CD4-positive, alpha-beta T cell treated with Interleukin-15 for 1 hour (primary cell): Measurements from ENCODE around the gene GPR26.
"Not testable (repeated sequence)": the region's sequence is repeated elsewhere in the genome, so short reads cannot be mapped to it uniquely, and the experiment has no call there.

Experiments used
- DNase-seq: peaks from one replicate; pipeline ENCODE4 v3.0.0-alpha.2; 2020

The GPR26 gene

DNA sequence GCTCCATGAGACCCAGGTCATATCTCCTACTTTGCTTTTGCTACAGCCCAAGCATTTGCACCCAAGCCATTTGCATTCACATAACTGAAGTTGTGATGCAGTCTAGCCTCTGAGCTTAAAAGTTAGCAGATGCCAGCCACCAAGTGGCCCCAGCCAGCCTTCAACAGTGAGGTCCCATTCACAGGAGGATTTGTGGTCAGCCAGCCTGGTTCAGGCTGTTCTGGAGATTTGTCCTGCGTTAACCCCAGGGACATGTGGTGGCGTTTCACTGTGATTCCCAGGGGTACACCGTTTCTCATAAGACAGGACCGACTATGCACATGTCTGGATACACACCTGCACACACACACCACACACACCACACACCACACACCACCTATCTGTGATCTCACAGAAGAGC is 51.2 kb downstream of the GPR26 start:
- DNase-seq, result no peak

DNA sequence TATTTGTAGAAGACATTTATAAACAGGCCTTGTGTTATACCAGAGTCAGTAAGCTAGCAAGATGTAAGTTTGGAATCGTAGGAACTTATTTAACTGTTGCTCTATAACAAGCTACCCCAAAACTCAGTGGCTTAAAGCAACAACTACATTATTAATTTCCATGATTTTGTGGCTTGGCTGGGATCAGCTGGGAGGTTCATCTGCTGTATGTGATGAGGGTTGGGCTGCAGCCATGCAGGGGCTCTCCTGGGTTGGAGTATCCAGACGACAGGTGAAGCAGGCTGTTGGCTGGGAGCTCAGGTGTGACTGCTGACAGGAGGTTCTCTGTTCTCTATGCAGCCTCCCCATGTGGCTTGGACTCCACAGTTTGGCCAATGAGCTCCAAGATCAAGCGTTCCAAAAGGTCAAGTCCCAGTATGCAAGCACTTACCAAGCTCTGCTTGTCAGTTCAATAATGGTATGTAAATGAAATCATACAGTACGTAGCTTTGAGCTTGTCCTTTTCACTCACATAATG is 52.4 kb downstream of the GPR26 start:
- no peak for DNase-seq

DNA sequence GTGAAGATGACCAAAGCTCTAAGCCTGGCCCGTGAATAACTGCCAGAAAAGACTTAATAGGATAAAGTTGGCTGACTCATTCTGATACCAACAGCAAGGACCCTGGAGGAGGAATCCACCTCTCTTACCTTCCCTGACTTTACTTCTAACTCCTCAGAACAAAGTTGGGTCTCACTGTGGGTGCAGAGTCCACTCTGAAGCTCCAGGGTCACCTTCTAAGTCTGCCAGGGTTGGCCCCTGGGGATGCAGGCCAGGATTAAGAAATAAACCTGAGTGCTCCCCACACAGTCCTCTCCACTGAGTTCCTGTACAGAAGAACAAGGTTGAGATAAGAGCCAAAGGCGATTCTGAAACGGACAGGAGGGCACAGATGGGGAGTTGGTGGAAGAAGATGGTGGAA is 54.4 kb downstream of the GPR26 start:
- DNase-seq, result no peak

DNA sequence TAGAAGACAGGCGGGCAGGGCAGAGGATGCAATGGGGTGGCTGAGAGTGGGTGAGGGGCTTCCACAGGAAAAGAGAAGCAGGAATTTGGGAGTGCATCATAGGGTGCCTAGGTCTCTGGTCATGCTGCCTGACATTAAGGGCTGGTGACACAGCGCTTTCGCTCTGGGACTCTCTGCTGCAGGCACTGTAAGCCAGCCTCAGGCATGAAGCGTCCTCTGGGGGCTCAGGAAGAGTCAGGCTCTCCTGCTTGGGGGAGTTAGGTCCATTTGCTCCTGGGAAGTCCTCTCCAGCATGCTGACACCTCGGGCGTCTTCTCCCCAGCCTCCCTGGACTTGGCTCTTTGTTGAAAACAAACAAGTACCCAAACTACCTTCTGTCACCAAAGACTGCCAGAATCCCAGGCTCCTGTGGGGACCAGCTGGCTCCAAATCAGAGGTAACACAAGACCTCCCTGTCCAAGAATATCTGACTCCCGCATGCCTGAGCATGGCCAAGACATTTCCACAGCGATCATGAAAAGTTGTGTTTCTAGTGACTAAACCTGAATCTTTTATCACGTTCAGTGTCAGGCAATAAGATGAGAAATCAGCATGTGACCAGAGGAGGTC is 55.4 kb downstream of the GPR26 start:
- no peak for DNase-seq

DNA sequence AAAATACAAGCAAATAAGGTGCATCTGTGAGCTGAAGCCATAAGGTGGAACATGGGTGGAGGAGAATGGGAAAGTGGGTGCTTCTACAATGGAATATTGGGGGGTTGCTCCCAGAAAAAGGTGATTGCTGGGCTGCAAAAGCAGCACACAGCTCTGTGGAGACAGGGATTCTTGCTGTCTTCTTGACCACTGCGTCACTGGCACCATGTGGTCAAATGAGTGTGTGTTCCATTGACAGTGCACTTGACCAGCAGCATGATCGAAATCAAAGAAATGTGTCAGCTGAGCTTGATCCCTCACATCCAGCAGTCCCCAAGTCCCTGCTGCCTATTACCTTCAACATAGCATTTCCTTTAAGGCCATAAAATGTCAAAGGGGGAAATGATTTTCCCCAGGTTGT is 56.2 kb downstream of the GPR26 start:
- DNase-seq, result no peak

DNA sequence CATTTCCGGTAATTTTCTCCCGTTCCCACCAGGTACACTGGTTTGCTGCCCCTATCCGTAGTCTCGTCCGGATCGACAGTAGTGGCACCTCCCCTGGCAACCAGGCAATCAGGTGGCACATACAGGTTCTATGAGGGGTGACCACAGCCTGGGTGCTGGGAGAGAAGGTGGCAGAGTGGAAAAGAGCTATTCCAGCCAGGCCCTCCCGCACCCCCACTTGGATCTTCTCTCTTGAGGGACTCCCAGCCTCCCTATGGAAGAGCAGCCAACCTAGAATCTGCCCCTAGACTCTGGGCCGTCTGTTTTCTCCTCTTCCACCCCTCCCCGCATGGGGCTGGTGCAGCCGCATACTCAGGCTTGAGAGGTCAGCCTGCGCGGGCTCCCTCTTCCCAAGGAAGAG is 58.6 kb downstream of the GPR26 start:
- DNase-seq, result no peak

DNA sequence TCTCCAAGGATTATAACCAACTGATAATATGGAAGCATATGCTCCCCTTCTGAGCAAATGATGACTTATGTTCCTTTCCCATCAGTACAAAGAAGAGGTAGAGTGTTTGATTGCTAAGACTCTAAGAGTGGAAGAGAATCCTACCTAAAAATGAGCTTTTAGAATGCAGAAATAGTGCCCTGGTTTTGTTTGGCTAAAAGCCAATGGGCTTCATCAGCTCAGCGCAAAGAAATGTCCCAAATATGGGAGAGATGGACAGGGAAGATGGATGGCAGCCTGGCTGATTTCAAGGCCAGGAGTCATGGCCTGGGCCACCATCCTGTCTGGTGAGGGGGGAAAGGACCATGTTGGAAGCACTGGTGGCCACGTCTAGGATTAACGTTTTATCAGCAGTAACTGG is 60.2 kb downstream of the GPR26 start:
- no peak for DNase-seq

DNA sequence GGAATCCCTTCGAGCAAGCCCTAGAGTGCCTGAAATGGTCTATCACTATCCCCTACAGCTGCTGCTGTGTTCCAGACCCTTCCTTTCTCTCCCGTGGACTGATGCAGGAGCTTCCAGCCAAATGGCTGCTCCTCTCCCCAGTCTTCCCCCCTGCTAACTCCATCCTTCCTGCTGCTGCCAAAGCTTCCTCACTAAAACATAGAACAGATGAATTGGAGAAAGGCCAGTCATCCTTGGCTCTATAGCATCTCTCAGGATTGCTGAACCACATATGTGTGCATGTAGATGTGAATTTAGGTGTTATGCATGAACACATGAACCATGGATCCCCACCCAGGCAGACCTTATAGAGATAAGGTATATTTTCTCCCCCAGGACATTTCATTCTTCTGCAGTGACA is 60.7 kb downstream of the GPR26 start:
- DNase-seq, result no peak

DNA sequence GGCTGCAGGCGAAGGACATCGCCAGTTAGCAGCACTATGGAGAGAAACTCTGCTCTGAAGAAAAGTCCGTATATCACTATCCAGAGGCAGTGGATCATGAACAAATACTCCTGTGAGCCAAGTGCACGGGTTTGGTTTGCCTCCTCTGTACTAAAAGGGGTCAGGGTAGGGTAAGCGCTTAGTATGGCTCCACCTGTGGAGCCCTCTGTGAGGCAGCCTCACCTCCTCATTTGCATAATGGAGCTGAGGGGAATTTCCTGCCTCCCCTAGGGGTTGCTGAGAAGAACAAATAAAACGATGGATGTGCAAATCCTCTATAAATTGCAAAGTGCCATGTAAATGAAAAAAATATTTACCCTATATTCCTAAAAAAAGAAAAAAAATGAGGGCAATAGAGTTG is 63.4 kb downstream of the GPR26 start:
- DNase-seq, result no peak

DNA sequence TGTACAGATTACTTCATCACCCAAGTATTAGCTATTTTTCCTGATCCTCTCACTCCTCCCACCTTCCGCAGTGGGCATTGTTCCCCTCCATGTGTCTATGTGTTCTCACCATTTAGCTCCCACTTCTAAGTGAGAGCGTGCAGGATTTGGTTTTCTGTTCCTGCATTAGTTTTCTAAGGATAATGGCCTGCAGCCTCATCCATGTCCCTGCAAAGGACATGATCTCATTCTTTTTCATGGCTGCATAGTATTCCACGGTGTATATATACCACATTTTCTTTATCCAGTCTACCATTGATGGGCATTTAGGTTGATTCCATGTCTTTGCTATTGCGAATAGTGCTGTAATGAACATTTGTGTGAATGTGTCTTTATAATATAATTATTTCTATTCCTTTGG is 70.8 kb downstream of the GPR26 start:
- DNase-seq, result not testable (repeated sequence)

DNA sequence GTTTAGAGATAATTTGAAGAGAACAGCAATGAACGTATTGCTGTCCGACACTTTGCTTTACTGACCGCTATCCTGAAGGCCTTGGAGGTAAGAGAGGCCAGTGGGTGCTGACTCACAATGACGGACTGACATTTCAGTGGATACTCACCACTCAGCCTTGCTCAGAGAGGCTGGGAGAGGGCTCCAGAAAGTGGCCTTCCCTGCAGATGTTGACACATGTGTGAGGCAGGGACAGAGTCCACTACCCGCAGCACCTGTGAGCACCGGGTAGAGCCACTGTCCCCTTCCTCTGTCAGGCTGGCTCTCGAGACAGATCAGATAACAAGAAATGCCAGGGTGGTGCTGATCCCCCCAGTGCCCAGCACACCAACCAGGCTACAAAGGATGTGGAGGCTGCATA is 75.0 kb downstream of the GPR26 start:
- no peak for DNase-seq

DNA sequence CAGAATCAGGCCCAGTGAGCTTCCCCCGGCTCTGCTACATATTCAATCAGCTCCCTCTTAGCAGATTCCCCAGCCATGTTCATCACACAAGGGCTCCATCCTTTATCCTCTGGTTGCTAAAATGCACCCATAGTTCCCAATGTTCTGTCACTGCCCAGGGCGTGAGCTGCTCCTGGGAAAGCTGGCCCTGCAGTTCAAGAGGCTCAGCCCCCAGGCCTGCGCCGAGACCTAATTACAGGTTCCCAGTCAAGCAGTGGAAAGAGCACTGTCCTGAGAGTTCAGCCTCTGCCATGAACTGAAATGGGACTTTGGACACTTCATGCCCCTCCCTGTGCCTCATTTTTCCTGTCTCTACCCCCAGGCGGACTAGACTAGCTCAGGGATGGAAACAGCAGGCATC is 75.6 kb downstream of the GPR26 start:
- DNase-seq, result no peak

DNA sequence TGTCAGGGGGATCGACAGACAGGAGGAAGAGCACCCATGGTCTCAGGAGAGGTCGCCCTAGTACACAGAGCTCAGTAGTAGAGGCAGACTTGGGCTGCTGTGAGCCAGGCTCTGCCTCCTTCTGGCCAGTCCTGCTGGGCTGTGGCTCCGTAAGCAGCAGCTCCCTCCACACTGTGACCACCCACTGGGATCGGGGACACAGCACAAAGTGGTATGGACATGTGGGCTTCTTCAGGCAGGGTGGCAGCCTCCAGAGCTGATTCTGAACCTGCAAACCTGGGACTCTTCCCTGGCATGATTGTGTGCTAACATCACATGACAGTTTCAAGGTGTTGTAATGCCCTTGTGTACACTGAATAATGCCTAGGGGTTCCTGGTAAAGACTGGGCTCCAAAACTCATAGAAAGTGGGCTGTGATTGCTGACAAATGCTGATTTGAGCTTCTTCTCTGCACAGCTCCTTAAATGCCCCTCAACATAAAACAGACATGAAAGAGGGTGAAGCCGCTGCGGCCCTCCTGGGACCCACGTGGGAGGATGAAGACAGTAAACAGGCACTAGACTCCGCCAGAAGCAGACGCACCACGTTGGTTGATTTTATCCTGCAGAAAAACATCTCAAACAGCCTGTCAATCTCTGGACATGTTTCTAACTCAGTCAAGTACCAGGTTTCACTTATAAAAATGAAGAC is 76.7 kb downstream of the GPR26 start:
- no peak for DNase-seq

DNA sequence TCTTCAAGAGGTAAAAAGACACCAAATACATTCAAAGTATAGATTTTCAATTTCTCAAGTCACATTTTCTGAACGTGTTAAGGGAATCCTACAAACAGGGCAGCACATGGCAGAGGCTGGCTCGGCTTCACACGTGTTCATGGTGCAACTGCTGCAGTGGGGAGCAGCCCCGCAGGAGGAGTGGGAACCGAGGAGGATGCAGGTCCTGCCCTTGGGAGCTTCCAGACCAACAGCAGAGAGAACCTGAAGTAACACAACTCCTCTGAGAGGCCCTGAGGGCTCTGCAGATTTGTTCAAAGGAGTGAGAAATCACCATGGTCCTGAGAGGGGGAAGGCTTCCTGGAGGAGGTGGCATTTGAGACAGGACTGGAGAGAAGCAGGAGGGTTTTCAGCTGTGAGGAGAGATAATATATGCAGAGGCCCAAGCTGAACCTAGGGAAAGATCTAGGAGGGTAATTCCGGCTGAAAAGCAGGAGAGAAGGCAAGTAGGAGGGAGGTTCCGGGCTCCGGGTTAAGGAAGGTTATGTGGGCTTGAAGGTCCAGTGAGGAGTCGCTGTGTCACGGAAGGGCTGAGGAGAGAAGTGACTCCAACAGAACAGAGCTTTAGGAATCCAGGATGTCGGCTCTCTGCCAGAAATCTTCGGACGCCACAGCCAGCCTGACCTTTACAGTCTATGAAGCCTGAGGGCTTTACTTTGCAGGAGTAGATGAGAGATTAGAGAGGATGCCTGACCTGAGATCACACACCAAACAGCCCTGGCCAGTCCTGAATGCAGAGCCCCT is 77.5 kb downstream of the GPR26 start:
- no peak for DNase-seq

DNA sequence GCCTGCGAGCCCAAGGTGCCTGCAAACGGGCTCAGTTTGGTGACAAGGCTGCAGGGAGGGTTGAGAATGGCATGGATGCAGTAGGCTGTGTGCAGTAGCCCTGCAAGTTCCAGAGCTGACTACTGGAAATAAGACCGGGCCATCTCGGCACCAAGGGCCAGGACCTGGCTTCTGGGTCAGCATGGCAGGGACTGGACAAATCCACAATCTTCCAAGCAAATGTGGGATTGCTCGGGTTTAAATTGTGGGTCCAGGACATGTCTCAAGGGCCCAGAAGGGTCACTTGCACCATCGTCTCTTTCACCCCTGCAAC is 78.0 kb downstream of the GPR26 start:
- no peak for DNase-seq
